Measurements from ENCODE around the gene SYT7.

Gene SYT7

GRCh38 chr11:61531044-61531443, 49.8 kb downstream of the SYT7 start:
- TF ChIP-seq REST (IDR thresholded peaks at IDR 0.05; ENCODE audit: insufficient read depth in 1 of 2, low read depth in 2 of 2, low read length in 2 of 2), result peak in 1 of 2 experiments; percentile 35; a peak in 1 of 4 replicates
- no peak for TF ChIP-seq POLR2AphosphoS5 (IDR thresholded peaks at IDR 0.05; ENCODE audit: low read depth, low read length)
- TF ChIP-seq FOXP2 (optimal IDR thresholded peaks at IDR 0.05; ENCODE audit: borderline replicate concordance, extremely low read depth, extremely low read length, insufficient read depth), result peak; percentile 55

- TF ChIP-seq POLR2AphosphoS5 (IDR thresholded peaks at IDR 0.05; ENCODE audit: low read depth, low read length), result no peak
- TF ChIP-seq FOXP2 (optimal IDR thresholded peaks at IDR 0.05; ENCODE audit: borderline replicate concordance, extremely low read depth, extremely low read length, insufficient read depth), result no peak
- no peak for TF ChIP-seq TAF1 (IDR thresholded peaks at IDR 0.05; ENCODE audit: borderline replicate concordance, insufficient read depth, low read length)
- TF ChIP-seq REST (IDR thresholded peaks at IDR 0.05; ENCODE audit: insufficient read depth in 1 of 2, low read depth in 2 of 2, low read length in 2 of 2), result no peak
- no peak for TF ChIP-seq SIN3A (IDR thresholded peaks at IDR 0.05; ENCODE audit: borderline replicate concordance, insufficient read depth, low read length)
Measured at GRCh38 chr11:61529537-61530225, 51.2 kb downstream of the SYT7 start.

- TF ChIP-seq TAF1 (IDR thresholded peaks at IDR 0.05; ENCODE audit: borderline replicate concordance, insufficient read depth, low read length) (no peak), FOXP2 (optimal IDR thresholded peaks at IDR 0.05; ENCODE audit: borderline replicate concordance, extremely low read depth, extremely low read length, insufficient read depth) (no peak), REST (IDR thresholded peaks at IDR 0.05; ENCODE audit: insufficient read depth in 1 of 2, low read depth in 2 of 2, low read length in 2 of 2) (no peak), POLR2AphosphoS5 (IDR thresholded peaks at IDR 0.05; ENCODE audit: low read depth, low read length) (no peak), SIN3A (IDR thresholded peaks at IDR 0.05; ENCODE audit: borderline replicate concordance, insufficient read depth, low read length) (no peak)
Measured at GRCh38 chr11:61528114-61528513, 52.8 kb downstream of the SYT7 start.

GRCh38 chr11:61526956-61527731, 53.7 kb downstream of the SYT7 start:
- TF ChIP-seq REST (IDR thresholded peaks at IDR 0.05; ENCODE audit: insufficient read depth in 1 of 2, low read depth in 2 of 2, low read length in 2 of 2) (no peak), FOXP2 (optimal IDR thresholded peaks at IDR 0.05; ENCODE audit: borderline replicate concordance, extremely low read depth, extremely low read length, insufficient read depth) (no peak)

All from PFSK-1 (cell line).